NCI-H82 treated with DMSO at 0.1 percent for 48 hours (cell line): Measurements from ENCODE around the gene MARCHF3.
"Not testable (repeated sequence)": the region's sequence is repeated elsewhere in the genome, so short reads cannot be mapped to it uniquely, and the experiment has no call there.

Source experiments
- DNase-seq: peaks from one replicate; lab custom pipeline; 2025; ENCODE audit not compliant: unreplicated experiment; lab: John Stamatoyannopoulos, UW

MARCHF3 gene

DNA sequence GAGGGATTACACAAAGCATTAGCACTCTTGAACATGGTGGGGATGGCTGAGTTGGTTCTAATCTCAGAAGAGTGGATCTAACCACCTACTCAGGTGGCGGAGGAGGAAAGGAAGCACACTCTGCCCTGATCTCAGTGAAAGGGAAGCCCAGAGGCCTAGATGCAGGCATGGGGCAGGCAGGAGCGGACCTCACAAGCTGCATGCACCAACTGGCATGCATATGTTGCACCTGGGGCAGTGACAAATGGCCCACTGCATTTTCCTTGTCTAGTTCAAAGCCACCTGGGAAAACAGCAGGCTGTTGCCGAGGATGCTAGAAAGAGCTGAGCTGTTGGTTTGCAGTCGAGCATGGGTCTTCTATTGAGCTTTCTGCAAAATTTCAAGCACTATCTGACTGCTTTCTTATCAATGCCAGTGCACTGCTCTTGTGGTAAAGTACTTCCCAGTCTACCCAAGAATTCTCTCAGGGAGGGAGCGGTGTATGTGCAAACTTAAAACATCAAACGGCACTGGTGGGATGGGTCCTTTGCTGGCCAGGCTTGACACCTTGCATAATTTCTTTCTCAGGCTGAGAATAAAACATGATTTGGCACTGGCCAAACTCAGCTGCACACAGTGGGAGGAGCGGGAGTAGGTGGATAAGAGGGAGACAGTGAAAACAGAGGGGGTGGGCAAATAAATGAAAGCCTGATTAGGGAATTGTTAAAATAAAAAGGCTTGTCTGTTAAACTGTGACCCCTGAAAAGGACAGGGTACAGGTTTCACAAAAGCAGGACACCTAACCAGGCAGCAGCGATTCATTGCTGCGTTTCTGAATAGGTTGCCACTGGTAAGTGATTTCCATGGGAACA is 108.9 kb downstream of the MARCHF3 start:
- no peak for DNase-seq

DNA sequence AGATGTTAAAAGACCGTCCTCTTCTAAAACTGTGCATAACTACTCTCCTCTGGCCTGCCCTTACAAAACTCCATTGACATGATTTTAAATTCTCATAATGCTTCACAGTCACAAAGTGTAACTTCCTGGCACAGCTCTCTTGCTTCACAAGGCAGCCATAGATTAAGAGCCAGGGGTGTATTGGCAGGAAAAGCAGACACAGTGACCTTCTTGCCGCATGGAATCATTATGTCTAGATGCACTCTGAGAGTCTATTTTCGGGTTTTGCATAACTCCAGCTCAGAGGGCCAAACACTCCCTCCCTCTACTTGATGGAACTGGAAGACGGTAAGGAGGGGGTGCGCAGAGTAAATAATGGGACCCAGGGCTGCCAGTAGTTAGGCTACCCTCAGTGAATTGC is 110.1 kb downstream of the MARCHF3 start:
- no peak for DNase-seq

DNA sequence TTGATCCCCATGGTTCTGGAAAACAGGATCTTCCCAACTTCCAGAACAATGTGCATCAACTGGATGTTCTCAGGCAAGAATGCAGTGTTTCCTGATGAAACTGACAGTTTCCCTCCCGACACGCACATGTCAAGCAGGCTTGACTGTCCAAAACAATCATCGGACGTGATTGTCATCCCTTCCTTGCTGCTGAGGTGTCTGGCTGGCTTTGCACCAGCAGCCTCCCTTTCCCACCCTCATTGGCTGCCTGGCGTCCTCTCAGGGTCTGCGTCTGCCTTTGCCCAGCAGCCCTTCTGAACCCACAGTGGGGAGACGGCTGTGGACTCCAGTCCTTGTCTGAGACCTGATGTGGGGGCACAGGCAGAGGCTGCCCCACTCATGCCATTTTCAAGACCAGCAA is 110.8 kb downstream of the MARCHF3 start:
- no peak for DNase-seq

DNA sequence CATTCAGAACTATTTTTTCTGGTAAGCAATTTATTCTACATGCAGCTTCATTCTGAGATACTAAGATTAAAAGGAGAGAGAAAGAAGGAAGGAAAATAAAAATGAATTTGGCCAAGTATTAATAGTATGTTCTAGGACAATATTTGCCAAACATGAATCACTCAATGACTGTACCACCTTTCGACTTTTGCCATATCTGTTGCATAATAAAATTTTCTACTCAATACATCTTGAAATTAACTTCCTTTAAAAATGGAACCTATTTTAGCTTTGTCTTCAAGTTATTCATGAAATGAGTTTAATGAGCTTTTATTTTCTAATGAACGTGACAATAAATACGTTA is 111.8 kb downstream of the MARCHF3 start:
- DNase-seq = no peak

DNA sequence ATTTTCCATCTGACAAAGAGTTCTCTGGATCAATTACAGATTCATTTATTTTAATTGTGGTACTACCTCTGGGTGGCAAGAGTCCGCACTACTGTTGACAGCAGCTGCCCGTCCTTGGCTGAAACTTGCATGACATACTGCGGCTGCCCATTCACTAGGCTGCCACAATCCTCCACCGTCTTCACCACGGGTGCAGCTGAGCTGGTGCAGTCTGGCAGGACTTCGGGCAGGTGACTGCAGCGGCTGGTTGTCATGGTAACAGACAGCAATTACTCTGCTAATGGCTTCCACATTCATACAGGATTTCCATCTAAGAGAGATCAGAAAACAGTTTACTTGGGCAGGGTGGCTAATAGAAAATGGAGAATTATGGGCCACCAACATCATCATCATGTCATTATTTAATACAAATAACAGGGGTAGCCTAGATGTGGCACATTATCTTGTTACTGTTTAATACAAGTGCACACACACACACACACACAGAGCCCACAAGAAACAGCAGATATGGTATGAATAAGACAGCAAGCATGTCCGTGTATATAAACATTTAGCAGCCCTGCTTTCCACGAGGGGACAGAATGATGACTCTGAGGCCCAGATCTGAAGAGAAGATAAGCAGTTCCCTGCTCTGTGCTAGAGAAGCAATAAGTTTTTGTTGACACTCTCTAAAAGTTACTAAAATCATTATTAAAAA is 112.3 kb downstream of the MARCHF3 start:
- no peak for DNase-seq

DNA sequence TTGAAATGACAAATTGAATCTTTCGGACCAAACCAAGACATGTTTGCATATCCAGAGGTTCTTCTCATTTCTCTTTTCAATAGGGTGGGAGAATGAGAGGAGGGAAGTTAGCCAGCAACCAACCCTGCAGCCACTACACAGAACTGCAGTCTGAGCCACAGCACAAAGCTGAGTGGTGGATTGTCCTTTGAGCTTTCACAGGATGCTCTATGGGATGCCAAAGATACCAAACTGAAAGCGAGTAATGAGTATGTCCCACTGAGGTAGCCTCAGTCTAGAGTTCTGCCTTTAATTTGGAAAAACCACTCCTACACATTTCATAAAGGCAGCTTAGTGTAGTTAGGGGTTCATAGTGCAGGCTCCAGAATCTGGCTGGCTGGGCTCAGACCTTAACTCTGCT is 114.9 kb downstream of the MARCHF3 start:
- DNase-seq = no peak

DNA sequence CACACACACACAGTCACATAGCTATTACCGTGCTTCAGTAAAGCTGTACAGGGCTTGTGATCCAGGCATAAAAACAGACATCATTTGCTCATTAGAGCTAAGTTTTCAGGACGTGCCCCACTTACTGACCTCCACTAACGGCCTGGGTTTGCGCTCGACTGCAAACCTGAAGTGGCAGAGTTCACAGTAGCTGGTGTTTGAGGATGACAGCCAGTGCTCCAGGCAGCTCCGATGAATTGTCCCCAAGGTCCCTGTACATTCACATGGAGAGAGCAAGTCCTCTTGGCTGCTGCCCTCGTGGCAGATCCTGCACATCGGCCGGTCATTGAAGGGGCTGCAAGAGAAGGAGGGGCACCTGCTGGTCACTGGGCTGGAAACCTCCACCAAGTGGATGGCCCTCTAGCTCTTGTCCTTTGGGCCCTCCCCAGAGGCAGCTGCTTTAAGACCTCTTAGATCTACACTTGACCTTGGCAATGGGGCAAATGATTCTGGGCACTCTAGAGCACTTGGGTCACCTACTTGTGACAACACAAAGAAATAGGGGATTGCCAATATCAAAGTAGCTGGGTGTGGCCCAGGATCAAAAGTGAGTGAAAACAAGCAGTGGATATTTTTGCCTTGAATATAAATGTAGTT is 115.4 kb downstream of the MARCHF3 start:
- no peak for DNase-seq

DNA sequence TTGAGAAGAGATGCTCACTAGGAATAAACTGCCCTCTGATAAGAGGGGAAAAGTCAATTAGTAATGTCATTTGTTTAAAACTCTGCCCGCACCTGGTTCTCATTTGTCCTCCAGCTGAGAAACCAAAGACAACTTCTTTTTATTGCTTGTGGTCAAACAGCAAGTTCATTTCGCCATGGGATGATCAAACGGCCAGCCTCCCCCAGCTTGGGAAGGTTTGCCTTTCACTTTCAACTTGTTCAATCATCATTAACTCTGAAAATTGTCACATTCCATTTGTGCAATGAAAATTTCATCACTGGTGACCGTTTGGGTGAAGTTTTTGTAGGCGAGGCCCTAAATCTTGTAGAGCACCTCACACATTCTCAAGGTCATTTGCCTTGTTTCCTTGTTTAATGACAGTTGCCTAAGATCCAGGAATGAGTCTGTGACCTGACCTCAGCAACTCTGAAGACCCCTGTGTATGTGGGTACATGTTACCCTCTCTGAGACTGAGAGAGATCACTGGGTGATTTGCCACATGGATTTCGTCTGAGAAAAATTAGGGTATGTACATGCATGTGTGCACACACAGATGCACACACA is 117.7 kb downstream of the MARCHF3 start:
- DNase-seq = no peak

DNA sequence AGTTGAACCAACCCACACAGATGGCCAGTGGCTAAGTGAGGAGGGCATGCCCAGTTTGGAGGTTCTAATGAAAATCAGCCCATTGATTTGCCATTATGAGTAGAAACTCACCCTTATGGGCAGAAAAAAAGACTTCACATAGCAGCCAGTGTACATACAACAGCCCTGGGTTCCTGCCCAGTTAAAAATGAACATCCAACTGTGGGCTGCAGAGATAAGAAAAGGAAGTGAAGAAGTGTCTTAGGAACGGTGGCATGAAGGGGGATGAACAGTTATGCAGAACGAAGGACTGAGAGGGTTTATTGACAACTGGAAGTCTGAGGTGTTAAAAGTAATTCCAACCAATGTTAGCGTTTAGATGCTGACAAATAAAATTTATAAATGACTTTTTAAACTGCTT is 118.4 kb downstream of the MARCHF3 start:
- DNase-seq = no peak

DNA sequence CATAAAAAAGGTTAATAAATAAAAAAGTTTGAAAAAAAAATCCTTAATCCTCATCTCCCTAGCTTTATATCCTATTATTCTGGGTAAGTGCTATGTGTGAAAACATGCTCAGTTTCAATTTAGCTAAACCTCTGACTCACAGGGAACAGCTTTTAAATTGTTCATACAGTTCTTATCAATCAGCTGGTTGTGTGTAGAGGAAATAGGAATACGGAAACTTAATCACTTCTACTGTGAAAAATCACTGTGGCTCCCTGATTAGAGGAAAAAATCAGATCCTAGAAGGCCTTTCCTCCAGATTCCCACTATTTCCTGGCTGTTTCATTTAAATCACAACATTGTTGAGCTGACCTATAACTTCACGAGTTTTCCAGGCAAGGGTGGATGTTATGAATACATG is 120.5 kb downstream of the MARCHF3 start:
- DNase-seq = no peak

DNA sequence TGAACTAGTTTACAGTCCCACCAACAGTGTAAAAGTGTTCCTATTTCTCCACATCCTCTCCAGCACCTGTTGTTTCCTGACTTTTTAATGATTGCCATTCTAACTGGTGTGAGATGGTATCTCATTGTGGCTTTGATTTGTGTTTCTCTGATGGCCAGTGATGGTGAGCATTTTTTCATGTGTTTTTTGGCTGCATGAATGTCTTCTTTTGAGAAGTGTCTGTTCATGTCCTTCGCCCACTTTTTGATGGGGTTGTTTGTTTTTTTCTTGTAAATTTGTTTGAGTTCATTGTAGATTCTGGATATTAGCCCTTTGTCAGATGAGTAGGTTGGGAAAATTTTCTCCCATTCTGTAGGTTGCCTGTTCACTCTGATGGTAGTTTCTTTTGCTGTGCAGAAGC is 126.0 kb downstream of the MARCHF3 start:
- not testable (repeated sequence) for DNase-seq

DNA sequence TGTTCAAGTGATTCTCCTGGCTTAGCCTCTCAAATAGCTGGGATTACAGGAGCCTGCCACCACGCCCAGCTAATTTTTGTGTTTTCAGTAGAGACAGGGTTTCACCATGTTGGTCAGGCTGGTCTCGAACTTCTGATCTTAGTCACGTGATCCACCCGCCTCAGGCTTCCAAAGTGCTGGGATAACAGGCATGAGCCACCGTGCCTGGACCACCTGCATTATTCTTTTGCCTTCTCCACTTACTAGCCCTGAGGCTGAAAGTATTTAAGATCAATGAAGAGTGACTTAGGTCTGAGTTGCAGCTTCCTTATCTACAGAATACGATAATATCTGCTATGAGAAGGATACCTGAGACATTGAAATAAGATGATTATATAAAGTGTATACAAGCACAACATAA is 129.6 kb downstream of the MARCHF3 start:
- no peak for DNase-seq

DNA sequence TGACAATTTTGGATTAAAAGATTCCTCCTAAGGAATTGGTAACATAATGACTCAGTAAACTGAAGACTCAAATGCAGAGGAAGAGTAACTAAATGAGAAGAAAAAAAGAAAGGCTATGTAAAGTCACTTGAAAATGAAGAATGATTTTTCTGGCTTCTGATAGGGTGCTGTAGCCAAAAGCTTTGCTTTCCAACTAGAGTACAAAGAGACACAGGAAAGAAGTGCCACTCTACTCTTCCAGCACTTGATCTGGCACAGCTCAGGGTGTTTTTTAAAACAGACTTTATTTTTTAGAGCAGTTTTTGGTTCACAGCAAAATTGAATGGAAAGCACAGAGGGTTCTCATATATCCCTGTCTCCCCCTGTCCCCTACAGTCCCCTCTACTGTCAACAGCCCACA is 130.9 kb downstream of the MARCHF3 start:
- no peak for DNase-seq

DNA sequence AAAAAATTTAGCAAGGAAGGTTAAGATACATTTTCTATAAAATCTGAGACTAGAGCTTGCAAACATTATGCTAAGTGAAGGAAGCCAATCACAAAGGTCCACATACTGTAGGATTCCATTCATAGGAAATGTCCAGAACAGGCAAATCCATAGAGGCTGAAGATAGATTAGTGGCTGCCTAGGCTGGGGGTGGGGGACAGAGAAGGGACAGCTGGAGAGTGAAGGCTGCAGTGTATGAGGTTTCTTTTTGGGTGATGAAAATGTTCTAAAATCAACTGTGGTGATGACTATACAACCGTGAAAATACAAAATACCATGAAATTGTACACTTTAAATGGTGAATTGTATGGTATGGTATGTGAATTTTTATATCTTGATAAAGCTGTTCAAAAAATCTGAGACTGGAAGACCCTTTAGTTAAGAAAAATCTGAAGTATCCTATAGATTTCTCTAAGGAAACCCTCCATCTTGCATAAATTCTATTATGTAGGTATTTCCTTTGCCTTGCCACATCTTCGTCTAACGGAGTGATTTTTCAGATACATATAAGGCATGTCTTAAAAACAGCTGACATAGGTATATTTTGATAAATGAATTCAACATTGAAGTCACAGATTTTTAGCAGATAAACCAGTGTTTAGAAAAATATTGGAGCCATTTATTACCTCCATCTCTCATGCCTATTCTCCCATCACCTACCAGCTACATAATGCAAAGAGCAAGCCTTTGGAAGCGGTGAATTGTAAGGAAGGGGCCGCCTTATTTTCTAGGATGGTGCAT is 132.3 kb downstream of the MARCHF3 start:
- no peak for DNase-seq

DNA sequence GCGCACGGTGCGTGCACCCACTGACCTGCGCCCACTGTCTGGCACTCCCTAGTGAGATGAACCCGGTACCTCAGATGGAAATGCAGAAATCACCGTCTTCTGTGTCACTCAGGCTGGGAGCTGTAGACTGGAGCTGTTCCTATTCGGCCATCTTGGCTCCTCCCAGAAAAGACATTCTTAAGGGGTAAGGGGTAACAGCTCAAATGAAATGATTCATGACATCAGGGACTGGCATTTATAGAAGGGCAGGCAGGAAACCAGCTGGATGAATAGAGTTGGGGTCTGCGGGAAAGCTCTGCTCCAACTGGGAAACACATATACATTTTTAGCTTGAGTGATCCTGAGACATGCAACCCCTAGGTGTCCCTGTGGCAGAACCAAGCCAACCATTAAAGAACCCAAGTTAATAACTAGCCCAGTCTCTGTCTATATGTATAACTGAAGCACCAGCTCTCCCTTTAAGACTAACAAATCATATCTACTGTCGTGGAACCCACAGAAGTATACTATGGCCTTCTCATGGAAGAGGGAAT is 134.1 kb downstream of the MARCHF3 start:
- no peak for DNase-seq

DNA sequence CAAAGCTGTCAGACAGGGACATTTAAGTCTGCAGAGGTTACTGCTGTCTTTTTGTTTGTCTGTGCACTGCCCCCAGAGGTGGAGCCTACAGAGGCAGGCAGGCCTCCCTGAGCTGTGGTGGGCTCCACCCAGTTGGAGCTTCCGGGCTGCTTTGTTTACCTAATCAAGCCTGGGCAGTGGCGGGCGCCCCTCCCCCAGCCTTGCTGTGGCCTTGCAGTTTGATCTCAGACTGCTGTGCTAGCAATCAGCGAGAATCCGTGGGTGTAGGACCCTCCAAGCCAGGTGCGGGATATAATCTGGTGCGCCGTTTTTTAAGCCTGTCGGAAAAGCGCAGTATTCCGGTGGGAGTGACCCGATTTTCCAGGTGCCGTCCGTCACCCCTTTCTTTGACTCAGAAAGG is 134.6 kb downstream of the MARCHF3 start:
- not testable (repeated sequence) for DNase-seq

DNA sequence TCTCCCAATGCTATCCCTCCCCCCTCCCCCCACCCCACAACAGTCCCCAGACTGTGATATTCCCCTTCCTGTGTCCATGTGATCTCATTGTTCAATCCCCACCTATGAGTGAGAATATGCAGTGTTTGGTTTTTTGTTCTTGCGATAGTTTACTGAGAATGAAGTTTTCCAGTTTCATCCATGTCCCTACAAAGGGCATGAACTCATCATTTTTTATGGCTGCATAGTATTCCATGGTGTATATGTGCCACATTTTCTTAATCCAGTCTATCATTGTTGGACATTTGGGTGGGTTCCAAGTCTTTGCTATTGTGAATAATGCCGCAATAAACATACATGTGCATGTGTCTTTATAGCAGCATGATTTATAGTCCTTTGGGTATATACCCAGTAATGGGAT is 139.9 kb downstream of the MARCHF3 start:
- DNase-seq = not testable (repeated sequence)

DNA sequence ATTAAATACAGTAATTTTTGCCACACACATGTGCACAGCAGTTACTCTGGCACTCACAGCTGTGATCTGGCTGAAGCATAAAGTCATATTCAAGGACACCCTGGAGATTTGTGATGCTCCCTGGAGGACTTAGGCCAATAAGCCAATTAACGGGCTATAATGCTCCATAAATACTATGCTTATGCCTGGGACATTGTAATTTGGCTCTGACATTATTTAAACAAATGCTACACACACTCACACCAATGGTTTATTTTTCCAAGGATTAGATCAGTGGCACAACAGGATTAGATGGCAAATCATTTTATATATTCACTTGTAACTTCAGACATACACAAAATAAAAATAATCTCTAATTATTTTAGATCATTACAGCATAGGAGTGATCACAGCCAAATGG is 142.2 kb downstream of the MARCHF3 start:
- DNase-seq = peak; percentile 86

DNA sequence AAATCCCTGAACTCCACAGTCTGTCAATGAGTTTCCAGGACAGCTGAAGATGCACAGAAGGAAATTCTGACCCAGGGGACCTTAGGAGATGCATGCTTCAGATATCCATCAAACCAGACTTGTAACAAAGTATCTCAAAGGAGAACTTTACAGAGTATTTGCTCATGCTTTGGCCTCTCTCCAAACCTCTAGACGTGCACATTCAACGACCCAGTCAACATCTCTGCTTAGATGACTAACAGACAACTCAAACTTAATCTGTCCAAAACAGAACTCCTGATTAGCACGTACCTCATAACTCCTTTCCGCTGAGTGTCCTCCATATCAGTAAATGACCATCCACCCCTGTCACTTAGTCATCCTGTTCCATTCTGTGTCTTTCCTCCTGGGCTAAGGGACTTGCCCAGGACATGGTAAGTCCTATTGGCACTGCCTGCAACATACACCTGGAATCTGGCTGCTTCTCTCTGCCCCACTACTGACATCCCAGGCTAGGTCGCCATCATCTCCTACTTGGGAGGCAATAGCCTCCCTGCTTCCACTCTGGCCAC is 146.0 kb downstream of the MARCHF3 start:
- no peak for DNase-seq

DNA sequence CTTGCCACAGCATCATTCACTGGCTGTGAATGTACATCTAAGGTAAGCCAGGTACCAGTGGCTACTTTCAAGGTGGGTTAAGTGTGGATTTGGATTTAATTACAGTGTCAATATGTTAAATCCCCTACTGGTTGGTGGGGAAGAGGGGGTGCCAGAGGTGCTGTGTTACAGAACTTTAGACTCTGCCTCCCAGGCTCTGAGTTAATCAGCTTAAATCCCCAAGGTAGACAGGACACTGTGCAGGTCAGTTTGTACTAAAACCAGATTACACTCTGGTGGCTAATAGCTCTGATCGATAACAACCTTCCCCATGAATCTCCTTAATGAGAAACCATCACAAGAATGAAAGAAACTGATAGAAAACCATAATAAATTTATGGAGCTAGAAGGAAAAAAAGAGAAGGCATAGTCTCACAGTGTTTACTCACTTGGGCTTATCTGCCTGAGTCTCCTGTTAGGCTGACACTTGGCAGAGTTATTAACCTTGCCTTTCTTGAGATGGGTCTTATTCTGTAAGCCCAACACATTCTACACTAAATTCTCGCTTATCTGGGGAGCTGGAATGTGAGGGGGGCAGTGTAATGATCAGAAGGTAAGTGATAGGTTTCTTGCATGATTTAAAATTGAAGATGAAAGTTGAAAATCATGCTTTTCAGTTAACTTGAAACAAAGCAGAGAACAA is 146.7 kb downstream of the MARCHF3 start:
- peak; percentile 39 for DNase-seq
